Astrocyte (in vitro differentiated cells and primary cell): ENCODE results near the gene KCNK6. TPM values are rescaled to one million over a fixed set of nuclear protein-coding genes. Genes with fewer than 3 reads are reported as not detected.

ENCODE experiments used
- DNase-seq: peaks from one replicate; pipeline ENCODE4 v3.0.0-alpha.2; 2010; ENCODE audit warnings: low read depth
- FAIRE-seq: peaks from 2 replicates; lab custom pipeline; 2011; peaks lifted over from hg19 to GRCh38; lab: Jason Lieb, UNC
- H2AFZ ChIP-seq: 2 replicates; pipeline ENCODE4 v1.6.0; 2012; ENCODE audit warnings: low read depth, low read length, inconsistent platforms
- H3K27ac ChIP-seq: 2 replicates; pipeline ENCODE4 v1.5.1; 2011; ENCODE audit warnings: low read depth, low read length, inconsistent platforms
- H3K27me3 ChIP-seq: 2 replicates; pipeline ENCODE4 v1.6.0; 2011; ENCODE audit warnings: low read length, inconsistent platforms; ENCODE audit not compliant: insufficient read depth
- H3K36me3 ChIP-seq: 2 replicates; pipeline ENCODE4 v1.5.1; 2011; ENCODE audit warnings: low read length, inconsistent platforms; ENCODE audit not compliant: insufficient read depth
- H3K4me1 ChIP-seq: 2 replicates; pipeline ENCODE4 v1.5.1; 2011; ENCODE audit warnings: low read length, inconsistent platforms; ENCODE audit not compliant: insufficient read depth
- H3K4me2 ChIP-seq: 2 replicates; pipeline ENCODE4 v1.6.0; 2012; ENCODE audit warnings: low read length, inconsistent platforms
- H3K4me3 ChIP-seq: 2 replicates; pipeline ENCODE4 v1.5.1; 2011; ENCODE audit warnings: low read depth, mild to moderate bottlenecking, low read length, inconsistent platforms; ENCODE audit not compliant: insufficient read depth
- H3K79me2 ChIP-seq: 2 replicates; pipeline ENCODE4 v1.6.0; 2012; ENCODE audit warnings: mild to moderate bottlenecking, low read length, inconsistent platforms; ENCODE audit not compliant: insufficient read depth
- H3K9ac ChIP-seq: 2 replicates; pipeline ENCODE4 v1.6.0; 2012; ENCODE audit warnings: mild to moderate bottlenecking, low read length, inconsistent platforms
- H3K9me3 ChIP-seq: 2 replicates; pipeline ENCODE4 v1.5.1; 2012; ENCODE audit warnings: low read depth, mild to moderate bottlenecking, low read length, inconsistent platforms; ENCODE audit not compliant: insufficient read depth
- H4K20me1 ChIP-seq: 2 replicates; pipeline ENCODE4 v1.6.0; 2012; ENCODE audit warnings: low read length, inconsistent platforms; ENCODE audit not compliant: insufficient read depth
- H3K27ac Mint-ChIP-seq: one replicate; pipeline ENCODE4 v1.8.0; 2021; ENCODE audit warnings: mild to moderate bottlenecking, mixed read lengths; ENCODE audit not compliant: unreplicated experiment
- H3K27me3 Mint-ChIP-seq: one replicate; pipeline ENCODE4 v1.8.0; 2021; ENCODE audit warnings: low read depth, mixed read lengths; ENCODE audit not compliant: unreplicated experiment
- H3K36me3 Mint-ChIP-seq: one replicate; pipeline ENCODE4 v1.8.0; 2021; ENCODE audit warnings: low read depth, mixed read lengths; ENCODE audit not compliant: unreplicated experiment
- H3K4me1 Mint-ChIP-seq: one replicate; pipeline ENCODE4 v1.8.0; 2021; ENCODE audit warnings: low read depth, mixed read lengths; ENCODE audit not compliant: unreplicated experiment
- H3K4me3 Mint-ChIP-seq: one replicate; pipeline ENCODE4 v1.8.0; 2021; ENCODE audit warnings: mild to moderate bottlenecking, moderate library complexity, mixed read lengths; ENCODE audit not compliant: unreplicated experiment
- H3K9me3 Mint-ChIP-seq: one replicate; pipeline ENCODE4 v1.8.0; 2021; ENCODE audit warnings: mild to moderate bottlenecking, mixed read lengths; ENCODE audit not compliant: unreplicated experiment
- EZH2 ChIP-seq: IDR thresholded peaks from 2 replicates; pipeline ENCODE4 v1.6.1; 2012; ENCODE audit warnings: mild to moderate bottlenecking, low read length, inconsistent platforms; ENCODE audit not compliant: insufficient read depth
- total RNA-seq: library from RNA; stranded (reverse); gene quantifications from 2 replicates; pipeline ENCODE4 v1.2.1, GENCODE V29; 2021
- TF ChIP-seq, protein P1 (sequence below): IDR thresholded peaks from 2 replicates; pipeline ENCODE4 v1.5.1; 2011; ENCODE audit warnings: low read depth, mild to moderate bottlenecking, inconsistent platforms, low read length, moderate library complexity; ENCODE audit not compliant: insufficient read depth

Gene KCNK6
- total RNA-seq, 1 donor from 2014 or later: 8.6 TPM

- no peak overlapping the region for H3K4me3 ChIP-seq
- Mint-ChIP-seq H3K36me3 (peaks cover 5% of the 10 kb centered on the region), H3K4me3 (no peak overlapping the region), H3K27me3 (no peaks in the 10 kb centered on the region), H3K27ac (no peak overlapping the region), H3K9me3 (no peaks in the 10 kb centered on the region), H3K4me1 (peaks cover 4% of the 10 kb centered on the region)
- H3K36me3 ChIP-seq: no peaks in the 10 kb centered on the region
- peaks cover 4% of the 10 kb centered on the region for H3K4me1 ChIP-seq
- no peak overlapping the region for H3K9ac ChIP-seq
- FAIRE-seq (no peak), DNase-seq (no peak)
- no peaks in the 10 kb centered on the region for H3K27me3 ChIP-seq
- TF ChIP-seq, protein P1, sequence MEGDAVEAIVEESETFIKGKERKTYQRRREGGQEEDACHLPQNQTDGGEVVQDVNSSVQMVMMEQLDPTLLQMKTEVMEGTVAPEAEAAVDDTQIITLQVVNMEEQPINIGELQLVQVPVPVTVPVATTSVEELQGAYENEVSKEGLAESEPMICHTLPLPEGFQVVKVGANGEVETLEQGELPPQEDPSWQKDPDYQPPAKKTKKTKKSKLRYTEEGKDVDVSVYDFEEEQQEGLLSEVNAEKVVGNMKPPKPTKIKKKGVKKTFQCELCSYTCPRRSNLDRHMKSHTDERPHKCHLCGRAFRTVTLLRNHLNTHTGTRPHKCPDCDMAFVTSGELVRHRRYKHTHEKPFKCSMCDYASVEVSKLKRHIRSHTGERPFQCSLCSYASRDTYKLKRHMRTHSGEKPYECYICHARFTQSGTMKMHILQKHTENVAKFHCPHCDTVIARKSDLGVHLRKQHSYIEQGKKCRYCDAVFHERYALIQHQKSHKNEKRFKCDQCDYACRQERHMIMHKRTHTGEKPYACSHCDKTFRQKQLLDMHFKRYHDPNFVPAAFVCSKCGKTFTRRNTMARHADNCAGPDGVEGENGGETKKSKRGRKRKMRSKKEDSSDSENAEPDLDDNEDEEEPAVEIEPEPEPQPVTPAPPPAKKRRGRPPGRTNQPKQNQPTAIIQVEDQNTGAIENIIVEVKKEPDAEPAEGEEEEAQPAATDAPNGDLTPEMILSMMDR: no peak
- no peak for TF ChIP-seq EZH2
- H3K79me2 ChIP-seq: no peaks in the 10 kb centered on the region
- H3K27ac ChIP-seq: no peak overlapping the region
- H4K20me1 ChIP-seq: no peaks in the 10 kb centered on the region
- no peaks in the 10 kb centered on the region for H3K9me3 ChIP-seq
- H2AFZ ChIP-seq: no peak overlapping the region
- no peak overlapping the region for H3K4me2 ChIP-seq
Measured at GRCh38 chr19:38340927-38341326, 21.3 kb downstream of the KCNK6 start.

DNA sequence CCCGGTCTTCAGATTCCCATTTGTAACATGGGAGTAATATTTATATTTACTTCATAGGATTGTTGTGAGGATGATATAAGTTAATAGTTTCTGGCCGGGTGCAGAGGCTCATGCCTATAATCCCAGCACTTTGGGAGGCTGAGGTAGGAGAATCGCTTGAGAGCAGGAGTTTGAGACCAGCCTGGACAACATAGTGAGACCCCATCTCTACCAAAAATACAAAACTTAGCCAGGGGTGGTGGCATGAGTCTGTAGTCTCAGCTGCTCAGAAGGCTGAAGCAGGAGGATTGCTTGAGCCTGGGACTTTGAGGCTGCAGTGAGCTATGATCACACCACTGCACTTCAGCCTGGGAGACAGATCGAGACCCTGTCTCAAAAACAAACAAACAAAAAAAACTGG, 27.2 kb downstream of the KCNK6 start:
- H3K4me1 Mint-ChIP-seq: no peaks in the 10 kb centered on the region
- H3K27ac Mint-ChIP-seq: no peak overlapping the region
- no peak overlapping the region for H2AFZ ChIP-seq
- no peak overlapping the region for H3K27ac ChIP-seq
- no peaks in the 10 kb centered on the region for H3K36me3 ChIP-seq
- no peaks in the 10 kb centered on the region for H3K79me2 ChIP-seq
- no peaks in the 10 kb centered on the region for H3K9me3 ChIP-seq
- no peak for DNase-seq
- H3K4me3 Mint-ChIP-seq: no peak overlapping the region
- peaks cover 5% of the 10 kb centered on the region for H3K27me3 Mint-ChIP-seq
- peaks cover 2% of the 10 kb centered on the region for H3K9me3 Mint-ChIP-seq
- H3K4me1 ChIP-seq: no peaks in the 10 kb centered on the region
- no peak for TF ChIP-seq EZH2
- TF ChIP-seq, protein P1: no peak
- H4K20me1 ChIP-seq: no peaks in the 10 kb centered on the region
- H3K4me2 ChIP-seq: no peak overlapping the region
- H3K9ac ChIP-seq: no peak overlapping the region
- H3K36me3 Mint-ChIP-seq: peaks cover 2% of the 10 kb centered on the region
- no peaks in the 10 kb centered on the region for H3K27me3 ChIP-seq
- FAIRE-seq: no peak
- H3K4me3 ChIP-seq: no peak overlapping the region

DNA sequence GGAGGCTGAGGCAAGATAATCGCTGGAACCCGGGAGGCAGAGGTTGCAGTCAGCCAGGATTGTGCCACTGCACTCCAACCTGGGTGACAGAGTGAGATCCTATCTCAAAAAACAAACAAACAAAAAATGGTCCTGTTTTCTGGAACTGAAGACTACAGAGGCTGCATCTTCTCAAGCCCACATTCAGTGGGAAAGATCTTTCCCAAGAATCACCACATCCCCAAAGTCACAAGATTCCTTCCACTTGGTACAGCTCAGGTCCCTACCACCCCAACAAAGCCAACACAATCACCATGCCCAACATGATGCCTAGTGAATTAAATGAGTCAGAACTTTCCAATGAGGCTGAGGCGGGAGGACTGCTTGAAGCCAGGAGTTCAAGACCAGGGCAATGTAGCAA, 31.2 kb downstream of the KCNK6 start:
- TF ChIP-seq, protein P1: no peak
- no peak for TF ChIP-seq EZH2
- no peaks in the 10 kb centered on the region for H3K4me1 Mint-ChIP-seq
- FAIRE-seq (no peak), DNase-seq (no peak)
- H3K79me2 ChIP-seq: no peaks in the 10 kb centered on the region
- H3K27ac Mint-ChIP-seq: no peak overlapping the region
- no peak overlapping the region for H2AFZ ChIP-seq
- H3K9me3 Mint-ChIP-seq: peaks cover 2% of the 10 kb centered on the region
- H3K4me1 ChIP-seq: no peaks in the 10 kb centered on the region
- H3K9me3 ChIP-seq: no peaks in the 10 kb centered on the region
- peaks cover 16% of the 10 kb centered on the region for H3K27me3 Mint-ChIP-seq
- peaks cover 2% of the 10 kb centered on the region for H3K27me3 ChIP-seq
- H3K9ac ChIP-seq: no peak overlapping the region
- H3K27ac ChIP-seq: no peak overlapping the region
- no peak overlapping the region for H3K4me2 ChIP-seq
- H3K4me3 ChIP-seq: no peak overlapping the region
- no peaks in the 10 kb centered on the region for H3K36me3 ChIP-seq
- H3K4me3 Mint-ChIP-seq: no peak overlapping the region
- H3K36me3 Mint-ChIP-seq: peaks cover 3% of the 10 kb centered on the region
- no peaks in the 10 kb centered on the region for H4K20me1 ChIP-seq
